GM06990 (cell line): ENCODE results near the gene ZBTB44.

Experiments used
- DNase-seq: peaks from one replicate; pipeline ENCODE4 v3.0.0-alpha.2; 2011; ENCODE audit not compliant: insufficient read length; ENCODE audit errors: extremely low read depth
- H3K27me3 ChIP-seq: replicated peaks from 2 replicates; pipeline ENCODE4 v1.6.0; 2011; ENCODE audit warnings: low read length; ENCODE audit not compliant: control insufficient read depth, insufficient read depth
- H3K36me3 ChIP-seq: 2 replicates; pipeline ENCODE4 v1.5.1; 2011; ENCODE audit warnings: low read length; ENCODE audit not compliant: control insufficient read depth, insufficient read depth
- H3K4me3 ChIP-seq: replicated peaks from 2 replicates; pipeline ENCODE4 v1.5.1; 2011; ENCODE audit warnings: low read depth, mild to moderate bottlenecking, control low read depth, low read length
- CTCF ChIP-seq: IDR thresholded peaks from 2 replicates; pipeline ENCODE4 v1.5.1; 2011; ENCODE audit warnings: low read length, control low read depth, mild to moderate bottlenecking, inconsistent platforms; ENCODE audit not compliant: insufficient read depth, poor library complexity, severe bottlenecking

The ZBTB44 gene

GRCh38 chr11:130227373-130227772 is 87.3 kb downstream of the ZBTB44 start:
- H3K4me3 ChIP-seq, result no peak overlapping the region
- H3K36me3 ChIP-seq, result no peaks in the 10 kb centered on the region
- no peaks in the 10 kb centered on the region for H3K27me3 ChIP-seq
- no peak for TF ChIP-seq CTCF
- DNase-seq, result no peak

- no peak for TF ChIP-seq CTCF
- H3K27me3 ChIP-seq, result no peaks in the 10 kb centered on the region; the same call in 1 of the 2 replicates
Measured at GRCh38 chr11:130223291-130223971, 91.3 kb downstream of the ZBTB44 start.

GRCh38 chr11:130220311-130221035 is 94.2 kb downstream of the ZBTB44 start:
- H3K27me3 ChIP-seq, result no peaks in the 10 kb centered on the region; the same call in 1 of the 2 replicates
- DNase-seq, result no peak
- no peak for TF ChIP-seq CTCF
- H3K36me3 ChIP-seq, result no peaks in the 10 kb centered on the region
- H3K4me3 ChIP-seq, result no peak overlapping the region

More at GRCh38 chr11:130223291-130223971, 91.3 kb downstream of the ZBTB44 start:
- no peak for DNase-seq
- Histone ChIP-seq H3K36me3 (no peaks in the 10 kb centered on the region), H3K4me3 (no peak overlapping the region)

GRCh38 chr11:130219148-130219547 is 95.6 kb downstream of the ZBTB44 start:
- no peaks in the 10 kb centered on the region; the same call in 1 of the 2 replicates for H3K27me3 ChIP-seq
- TF ChIP-seq CTCF, result no peak
- H3K4me3 ChIP-seq, result no peak overlapping the region
- DNase-seq, result no peak
- H3K36me3 ChIP-seq, result no peaks in the 10 kb centered on the region

- no peak for DNase-seq
- Histone ChIP-seq H3K4me3 (no peak overlapping the region), H3K36me3 (no peaks in the 10 kb centered on the region), H3K27me3 (no peaks in the 10 kb centered on the region; the same call in 1 of the 2 replicates)
- no peak for TF ChIP-seq CTCF
Measured at GRCh38 chr11:130218501-130219070, 96.1 kb downstream of the ZBTB44 start.
